GM12864 (cell line): ENCODE data around the gene UBAC2.

Source experiments
- DNase-seq: peaks from one replicate; pipeline ENCODE4 v3.0.0-alpha.2; 2011; ENCODE audit warnings: low read depth
- H3K4me3 ChIP-seq: 2 replicates; pipeline ENCODE4 v1.5.1; 2011; ENCODE audit warnings: mild to moderate bottlenecking, low read depth, low read length, control low read depth
- CTCF ChIP-seq: IDR thresholded peaks from 2 replicates; pipeline ENCODE4 v1.5.1; 2011; ENCODE audit warnings: low read depth, mild to moderate bottlenecking, moderate library complexity, low read length, control low read depth, inconsistent platforms; ENCODE audit errors: missing control alignments

UBAC2 gene

GRCh38 chr13:99367106-99367616 is 166.5 kb downstream of the UBAC2 start:
- no peak for DNase-seq
- TF ChIP-seq CTCF: no peak
- H3K4me3 ChIP-seq: no peak overlapping the region

DNA sequence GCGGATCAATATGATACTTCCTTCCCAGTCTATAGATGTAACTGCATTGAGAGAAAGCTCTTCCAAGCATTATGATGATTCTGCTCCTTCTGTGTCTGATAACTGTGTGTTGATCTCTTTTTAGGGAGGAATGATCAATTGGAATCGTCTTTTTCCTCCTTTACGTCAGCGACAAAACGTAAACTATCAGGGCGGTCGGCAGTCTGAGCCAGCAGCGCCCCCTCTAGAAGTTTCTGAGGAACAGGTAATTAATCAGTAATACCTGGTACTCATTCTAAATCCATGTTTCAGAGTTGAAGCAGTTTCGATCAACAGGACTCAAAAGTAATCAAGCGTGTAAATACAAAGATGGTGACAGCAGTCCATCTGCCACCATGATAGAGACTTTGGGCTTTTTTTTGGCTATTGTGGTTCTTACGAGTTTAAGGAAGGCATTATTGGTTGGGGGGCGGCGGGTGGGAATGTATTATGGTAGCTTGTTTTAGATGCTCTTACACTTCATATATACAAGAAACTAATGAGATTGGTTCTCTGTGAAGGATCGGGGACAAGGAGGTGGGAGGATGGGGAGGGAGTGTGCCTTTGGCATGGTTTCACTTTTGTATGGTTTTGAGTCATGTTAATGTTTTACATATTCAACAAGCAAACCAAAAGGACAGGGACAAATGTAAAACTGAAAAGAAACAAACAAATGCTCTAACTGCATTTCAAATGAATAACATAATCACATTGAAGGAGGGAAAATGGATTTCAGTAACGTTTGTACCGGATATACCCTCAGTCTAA is 167.2 kb downstream of the UBAC2 start:
- DNase-seq: no peak
- no peak overlapping the region for H3K4me3 ChIP-seq
- no peak for TF ChIP-seq CTCF

- no peak for DNase-seq
- H3K4me3 ChIP-seq: no peak overlapping the region
- no peak for TF ChIP-seq CTCF
These were observed 170.0 kb downstream of the UBAC2 start for GRCh38 chr13:99370481-99371275.

DNA sequence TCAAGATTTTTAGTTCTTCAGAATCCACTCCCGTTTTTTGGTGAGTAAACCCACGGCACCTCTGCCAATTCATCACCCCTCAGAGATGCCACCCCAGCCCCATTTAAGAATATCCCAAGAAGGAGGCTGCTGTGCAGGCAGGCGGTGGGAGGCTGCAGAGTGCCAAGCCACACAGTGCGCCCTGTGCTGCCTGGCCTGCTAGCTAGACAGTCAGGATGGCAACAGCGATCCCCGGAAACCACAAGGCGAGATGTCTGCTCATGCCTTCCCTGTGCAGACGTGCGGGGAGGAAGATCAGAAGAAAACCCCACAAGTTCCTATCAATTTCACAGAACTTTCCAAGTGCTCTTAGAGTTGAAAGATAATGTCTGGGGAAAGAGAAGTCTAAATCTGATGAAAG is 171.3 kb downstream of the UBAC2 start:
- H3K4me3 ChIP-seq: no peak overlapping the region
- no peak for TF ChIP-seq CTCF
- no peak for DNase-seq

- no peak overlapping the region for H3K4me3 ChIP-seq
- no peak for TF ChIP-seq CTCF
- no peak for DNase-seq
These were observed 172.8 kb downstream of the UBAC2 start for GRCh38 chr13:99373436-99373835.

DNA sequence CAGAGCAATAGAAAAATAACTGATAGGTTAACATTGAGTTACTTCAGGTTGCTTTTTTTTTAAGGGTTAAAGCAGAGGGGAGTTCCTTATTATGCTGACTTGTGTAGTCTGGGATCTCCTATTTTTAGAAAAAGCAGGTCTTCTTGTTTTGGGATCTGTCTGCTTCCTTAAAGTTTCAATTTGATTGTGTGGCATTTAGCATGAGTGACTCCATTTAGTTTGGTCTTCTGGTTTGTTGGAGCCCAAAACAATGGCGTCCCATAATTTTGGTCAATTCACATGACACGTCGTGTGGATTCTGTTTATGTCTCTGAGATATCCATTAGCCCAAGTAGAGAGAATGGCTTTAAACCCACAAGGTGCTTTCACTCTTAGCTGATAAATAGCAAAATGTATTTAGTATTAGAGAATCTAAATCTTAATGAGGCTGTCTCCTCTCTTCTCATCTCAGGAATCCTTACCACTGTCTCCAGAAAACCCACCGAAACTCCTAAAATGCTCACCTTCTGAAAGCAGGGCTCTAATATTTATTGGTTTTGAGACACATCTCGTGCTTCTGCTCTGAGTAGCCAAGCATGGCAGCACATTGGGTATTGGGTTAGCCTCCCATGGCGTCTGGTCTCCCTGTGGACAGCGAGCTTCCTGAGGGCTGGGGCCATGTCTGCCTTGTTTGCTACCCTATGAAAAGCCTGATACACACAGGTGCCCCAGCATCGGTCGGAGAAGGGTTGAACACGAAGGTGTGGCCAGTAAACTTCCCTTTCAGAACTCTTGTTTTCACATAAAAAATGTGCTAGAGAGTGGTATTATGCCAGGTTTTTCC is 173.7 kb downstream of the UBAC2 start:
- no peak for TF ChIP-seq CTCF
- no peak for DNase-seq
- no peak overlapping the region for H3K4me3 ChIP-seq
